A172 (cell line): ENCODE results near the gene CEP152. TPM values are rescaled to one million over a fixed set of nuclear protein-coding genes. Genes with fewer than 3 reads are reported as not detected.

Source experiments
- DNase-seq: peaks from one replicate; pipeline ENCODE4 v3.0.0-alpha.2; 2015; ENCODE audit warnings: low spot score
- total RNA-seq: library from RNA; depleted of rRNA; stranded (reverse); fragments of >200 nt; shearing (Covaris generic); gene quantifications from 2 replicates; pipeline ENCODE4 v1.2.3, GENCODE V29; 2014; rRNA removed

Gene CEP152
- total RNA-seq, 1 experiment from 2014 or later: 9.8 TPM

DNA sequence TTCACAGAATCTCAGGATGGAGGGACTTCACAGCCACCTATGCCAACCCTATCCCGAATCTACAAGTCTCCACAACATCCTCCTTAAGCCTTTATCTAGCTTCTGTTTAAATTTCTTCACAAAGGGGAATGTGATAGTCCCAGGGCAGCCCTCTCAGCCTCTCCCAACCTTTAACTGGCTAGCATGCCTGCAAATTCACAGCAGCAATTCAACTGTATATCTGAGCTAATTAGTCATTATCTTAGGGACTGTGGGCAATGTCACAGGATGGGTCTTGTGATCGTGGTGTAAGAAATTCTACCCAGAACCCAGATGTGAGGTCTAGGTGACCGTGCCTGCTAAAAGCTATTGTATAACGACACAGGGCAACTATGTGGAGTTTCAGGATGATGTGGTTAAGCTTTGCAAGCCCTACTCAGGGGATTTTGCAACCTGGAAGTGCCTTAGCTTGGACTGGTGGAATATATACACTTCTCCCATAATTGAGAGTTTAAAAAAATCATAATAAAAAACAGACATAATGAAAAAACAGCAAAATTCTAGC lies 99.8 kb downstream of the CEP152 start:
- no peak for DNase-seq

DNA sequence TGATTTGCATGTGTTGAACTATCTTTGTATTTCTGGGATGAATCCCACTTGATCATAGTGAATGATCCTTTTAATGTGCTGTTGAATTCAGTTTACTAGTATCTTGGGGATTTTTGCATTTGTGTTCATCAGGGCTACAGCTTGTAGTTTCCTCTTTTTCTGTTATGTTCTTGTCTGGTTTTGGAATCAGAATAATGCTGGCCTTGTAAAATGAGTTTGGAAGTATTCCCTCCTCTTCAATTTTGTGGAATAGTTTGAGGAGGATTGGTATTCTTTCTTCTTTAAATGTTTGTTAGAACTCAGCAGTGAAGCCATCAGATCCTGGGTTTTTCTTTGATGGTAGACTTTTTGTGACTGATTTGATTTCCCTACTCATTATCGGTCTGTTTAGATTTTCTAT lies 102.2 kb downstream of the CEP152 start:
- DNase-seq: no peak

DNA sequence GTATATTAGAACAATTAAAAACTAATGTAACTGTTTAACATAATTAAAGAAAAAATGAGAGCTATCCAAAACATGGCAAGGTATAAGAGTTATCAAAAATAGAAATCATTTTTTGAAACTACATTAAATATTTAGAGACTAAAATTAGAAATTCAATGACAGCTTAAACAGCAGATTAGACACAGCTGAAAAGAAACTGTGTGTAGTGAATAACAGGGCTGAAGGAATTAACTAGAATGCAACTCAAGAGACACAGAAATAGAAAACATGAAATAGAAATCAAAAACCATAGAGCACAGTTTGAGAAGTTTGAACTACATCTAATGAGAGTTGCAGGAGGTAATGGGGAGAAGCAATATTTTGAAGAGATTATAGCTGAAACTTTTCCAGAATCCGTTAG lies 105.5 kb downstream of the CEP152 start:
- no peak for DNase-seq

- DNase-seq: peak; percentile 49
Measured at GRCh38 chr15:48703544-48703943, 107.3 kb downstream of the CEP152 start.

DNA sequence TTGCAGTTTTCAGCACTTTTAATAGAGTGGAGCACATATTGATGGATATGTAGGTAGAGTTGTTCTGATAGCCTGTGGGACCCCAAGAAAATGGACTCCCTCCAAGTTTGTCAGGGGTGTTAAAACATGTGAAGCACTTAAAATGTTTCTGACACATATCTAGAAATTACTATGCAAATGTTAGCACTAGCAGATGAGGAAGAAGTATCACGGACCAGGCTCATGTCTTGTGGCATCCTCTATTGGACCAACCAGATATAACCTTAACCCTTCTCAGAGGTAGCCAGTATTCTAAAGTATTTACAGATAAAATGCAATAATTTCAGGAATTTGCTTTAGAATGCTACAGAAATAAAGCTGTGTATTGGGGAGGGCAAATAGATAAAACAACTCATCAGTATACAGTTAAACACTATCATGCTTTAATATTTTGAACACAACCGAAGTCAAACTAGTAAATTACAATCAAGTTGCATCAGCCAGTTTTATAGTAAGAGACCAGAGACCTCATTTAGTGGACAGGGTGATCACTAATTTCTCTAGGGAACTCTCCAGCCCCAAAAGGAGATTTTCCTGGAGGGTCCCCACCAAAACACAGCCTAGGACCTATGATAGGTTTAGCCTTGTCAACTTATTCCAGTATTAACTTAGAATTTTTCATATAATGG lies 108.2 kb downstream of the CEP152 start:
- DNase-seq: no peak

GRCh38 chr15:48696627-48697312 lies 114.1 kb downstream of the CEP152 start:
- peak; percentile 24 for DNase-seq

GRCh38 chr15:48695827-48696573 lies 114.9 kb downstream of the CEP152 start:
- DNase-seq: no peak

DNA sequence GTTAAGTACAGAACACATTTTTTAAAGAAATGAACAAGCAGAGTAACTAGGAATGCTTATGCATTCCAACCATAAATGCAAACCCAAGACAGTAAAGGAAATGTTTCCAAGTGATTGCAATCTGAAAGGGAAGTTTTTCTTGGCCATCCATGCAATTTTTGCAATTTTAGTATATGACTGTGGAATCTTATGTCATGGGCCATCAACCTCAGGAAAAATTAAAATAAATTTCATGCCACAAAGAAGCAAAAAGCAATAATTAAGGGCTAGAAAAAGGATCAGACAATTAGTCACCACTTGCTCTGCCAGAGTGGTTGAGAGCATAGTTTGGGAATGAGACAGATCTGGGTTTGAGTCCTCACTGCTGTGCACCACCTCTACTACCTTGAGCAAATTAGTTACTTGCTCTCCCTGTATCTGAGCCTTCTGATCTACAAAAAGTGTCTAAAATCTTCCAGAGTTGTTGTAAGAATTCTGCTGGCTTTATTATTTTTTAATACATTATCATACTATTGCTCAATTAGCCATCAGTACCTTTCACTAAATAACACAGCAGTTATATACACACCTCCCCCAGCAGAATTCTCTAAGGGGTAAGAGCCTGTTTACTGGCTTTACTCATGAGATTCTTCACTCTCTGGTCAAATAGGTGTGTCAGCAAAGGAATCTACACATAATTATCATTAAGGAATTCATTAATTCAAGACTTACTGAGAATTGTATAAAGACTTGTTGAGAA lies 115.6 kb downstream of the CEP152 start:
- peak; percentile 84 for DNase-seq

- no peak for DNase-seq
Measured at GRCh38 chr15:48693484-48693883, 117.4 kb downstream of the CEP152 start.

- DNase-seq: no peak
Measured at GRCh38 chr15:48688493-48688892, 122.4 kb downstream of the CEP152 start.

Other genes with a start within 250 kb of the CEP152 start
- gene FBN1, start 165.4 kb downstream of the CEP152 start, total RNA-seq: 142 and 156 TPM in 2 replicates
- gene EID1, start 67.1 kb upstream of the CEP152 start, total RNA-seq: 301 and 330 TPM in 2 replicates
- 0.59 and 0.84 TPM in 2 replicates for gene SHC4, start 152.8 kb upstream of the CEP152 start, total RNA-seq
- gene SECISBP2L, start 235.4 kb upstream of the CEP152 start, total RNA-seq: 22.9 and 25.8 TPM in 2 replicates